DND-41 (cell line): ENCODE data around the gene GPC6.

Experiments
- ATAC-seq: fragments of 200-7000 bp; cut with Tn5 transposase; 3 replicates; pipeline ENCODE4 v1.9.1; 2021; ENCODE audit warnings: low read depth; ENCODE audit not compliant: insufficient read depth
- DNase-seq: peaks from one replicate; pipeline ENCODE4 v3.0.0-alpha.2; 2020
- H2AFZ ChIP-seq: 2 replicates; pipeline ENCODE4 v1.6.0; 2012; ENCODE audit warnings: low read depth, low read length
- H3K27ac ChIP-seq: 2 replicates; pipeline ENCODE4 v1.5.1; 2012; ENCODE audit warnings: low read length, inconsistent platforms
- H3K27me3 ChIP-seq: fragments of 200-600 bp; sonication (generic); 2 replicates; pipeline ENCODE4 v1.6.0; 2012; ENCODE audit warnings: low read length, mild to moderate bottlenecking, inconsistent platforms; ENCODE audit not compliant: insufficient read depth, poor library complexity
- H3K36me3 ChIP-seq: 2 replicates; pipeline ENCODE4 v1.5.1; 2012; ENCODE audit warnings: low read length, inconsistent platforms; ENCODE audit not compliant: insufficient read depth
- H3K4me1 ChIP-seq: 2 replicates; pipeline ENCODE4 v1.5.1; 2012; ENCODE audit warnings: mild to moderate bottlenecking, low read length; ENCODE audit not compliant: insufficient read depth
- H3K4me2 ChIP-seq: 2 replicates; pipeline ENCODE4 v1.6.0; 2012; ENCODE audit warnings: mild to moderate bottlenecking, moderate library complexity, low read length, inconsistent platforms; ENCODE audit not compliant: insufficient read depth
- H3K4me3 ChIP-seq, 2 experiments: fragments of 200-600 bp in 1 of 2; shearing (Covaris generic) in 1 of 2; 2 replicates each; pipeline ENCODE4 v1.5.1; 2012 to 2016; ENCODE audit warnings: inconsistent platforms in 2 of 2, low read length in 2 of 2, mild to moderate bottlenecking in 2 of 2, low read depth in 1 of 2, moderate library complexity in 1 of 2
- H3K79me2 ChIP-seq: 2 replicates; pipeline ENCODE4 v1.6.0; 2012; ENCODE audit warnings: low read length, inconsistent platforms; ENCODE audit not compliant: insufficient read depth
- H3K9ac ChIP-seq: 2 replicates; pipeline ENCODE4 v1.6.0; 2012; ENCODE audit warnings: low read depth, mild to moderate bottlenecking, inconsistent platforms, low read length, moderate library complexity
- H3K9me3 ChIP-seq: 2 replicates; pipeline ENCODE4 v1.5.1; 2012; ENCODE audit warnings: low read length, moderate library complexity, mild to moderate bottlenecking, inconsistent platforms; ENCODE audit not compliant: insufficient read depth, severe bottlenecking
- H4K20me1 ChIP-seq: 2 replicates; pipeline ENCODE4 v1.6.0; 2012; ENCODE audit warnings: low read length; ENCODE audit not compliant: insufficient read depth
- CTCF ChIP-seq: IDR thresholded peaks from 2 replicates; pipeline ENCODE4 v1.5.1; 2012; ENCODE audit warnings: borderline replicate concordance, low read length, moderate library complexity, mild to moderate bottlenecking; ENCODE audit not compliant: poor library complexity, severe bottlenecking; ENCODE audit errors: extremely low read depth
- EZH2 ChIP-seq: IDR thresholded peaks from 3 replicates; pipeline ENCODE4 v1.6.1; 2012; ENCODE audit warnings: borderline replicate concordance, low read depth, mild to moderate bottlenecking, moderate library complexity, low read length, inconsistent platforms; ENCODE audit not compliant: severe bottlenecking

GPC6 gene

DNA sequence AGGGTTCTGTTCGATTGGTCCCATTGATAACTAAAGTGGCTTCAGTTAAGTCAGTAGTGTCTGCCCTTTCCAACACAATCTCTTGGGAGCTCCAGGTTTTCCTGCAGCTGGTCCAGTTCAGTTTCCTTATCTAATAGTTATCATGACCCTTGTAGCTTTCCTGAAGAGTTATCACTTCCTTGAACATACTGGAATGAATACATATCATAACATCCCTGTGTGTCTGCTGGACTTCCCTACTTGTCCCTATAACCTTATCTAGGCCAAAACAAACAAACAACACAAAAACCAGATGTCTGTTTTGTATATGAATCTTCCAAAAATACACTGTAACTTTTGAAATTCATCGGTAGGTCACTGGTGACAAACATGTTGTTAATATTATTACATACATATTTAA is 1085.3 kb downstream of the GPC6 start:
- Histone ChIP-seq H3K36me3 (no peaks in the 10 kb centered on the region), H3K9ac (no peak overlapping the region), H3K27me3 (no peaks in the 10 kb centered on the region), H3K9me3 (no peaks in the 10 kb centered on the region), H3K27ac (no peak overlapping the region), H3K4me3 (no peak overlapping the region), H3K4me2 (no peak overlapping the region), H3K79me2 (no peaks in the 10 kb centered on the region), H4K20me1 (no peaks in the 10 kb centered on the region), H3K4me1 (no peaks in the 10 kb centered on the region), H2AFZ (no peak overlapping the region)
- DNase-seq = no peak
- TF ChIP-seq CTCF (no peak), EZH2 (no peak)
- ATAC-seq = no peak

DNA sequence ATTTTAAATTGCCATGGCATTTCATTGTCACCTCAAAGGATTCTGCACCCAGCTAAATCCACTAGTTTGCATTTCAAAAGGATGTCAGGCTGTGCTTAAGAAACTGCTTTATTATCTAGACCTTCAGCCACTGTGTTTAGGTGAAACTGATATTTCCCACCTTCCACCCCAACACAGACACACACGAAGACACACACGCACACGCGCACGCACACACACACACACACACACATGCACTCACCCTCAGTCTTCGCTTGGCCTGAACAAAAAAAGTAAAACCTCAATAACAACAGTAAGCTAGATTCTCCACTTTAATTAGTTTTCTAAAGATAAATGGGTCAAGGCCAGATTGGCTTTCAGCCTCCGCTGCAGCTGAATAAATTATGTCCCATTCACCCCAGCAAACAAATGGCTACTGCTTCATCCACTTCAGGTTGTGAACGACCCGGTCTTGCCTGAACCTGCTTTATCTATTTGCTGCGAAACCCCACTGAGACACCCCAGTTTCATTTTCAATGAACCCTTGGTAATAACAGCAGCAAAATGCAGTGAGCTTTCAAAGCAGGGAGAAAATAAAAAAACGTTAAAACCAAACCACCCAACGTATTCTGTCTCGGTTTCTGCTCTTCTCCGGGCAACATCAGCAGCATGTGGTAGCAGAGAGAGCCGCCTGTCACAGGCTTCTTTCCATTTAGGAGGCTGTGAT is 1086.1 kb downstream of the GPC6 start:
- Histone ChIP-seq H3K79me2 (no peaks in the 10 kb centered on the region), H3K4me1 (no peaks in the 10 kb centered on the region), H3K36me3 (no peaks in the 10 kb centered on the region), H3K4me2 (no peak overlapping the region), H3K4me3 (no peak overlapping the region), H2AFZ (no peak overlapping the region), H4K20me1 (no peaks in the 10 kb centered on the region), H3K27ac (no peak overlapping the region), H3K27me3 (no peaks in the 10 kb centered on the region), H3K9ac (no peak overlapping the region), H3K9me3 (no peaks in the 10 kb centered on the region)
- no peak for ATAC-seq
- no peak for TF ChIP-seq EZH2
- TF ChIP-seq CTCF = no peak
- DNase-seq = no peak

GRCh38 chr13:94313321-94313910 is 1086.8 kb downstream of the GPC6 start:
- H3K79me2 ChIP-seq = no peaks in the 10 kb centered on the region
- H3K4me2 ChIP-seq = no peak overlapping the region
- H3K4me1 ChIP-seq = no peaks in the 10 kb centered on the region
- no peaks in the 10 kb centered on the region for H3K9me3 ChIP-seq
- no peaks in the 10 kb centered on the region for H3K36me3 ChIP-seq
- no peak for DNase-seq
- no peak for ATAC-seq
- H3K4me3 ChIP-seq = no peak overlapping the region
- no peak overlapping the region for H3K9ac ChIP-seq
- H3K27me3 ChIP-seq = no peaks in the 10 kb centered on the region
- H2AFZ ChIP-seq = no peak overlapping the region
- no peaks in the 10 kb centered on the region for H4K20me1 ChIP-seq
- TF ChIP-seq EZH2 (no peak), CTCF (no peak)
- no peak overlapping the region for H3K27ac ChIP-seq
